ENCODE results near the gene VSIR. TPM values are rescaled to one million over a fixed set of nuclear protein-coding genes. Genes with fewer than 3 reads are reported as not detected.

The VSIR gene
- total RNA-seq, 1 experiment from 2014 or later: 18.5 TPM

DNA sequence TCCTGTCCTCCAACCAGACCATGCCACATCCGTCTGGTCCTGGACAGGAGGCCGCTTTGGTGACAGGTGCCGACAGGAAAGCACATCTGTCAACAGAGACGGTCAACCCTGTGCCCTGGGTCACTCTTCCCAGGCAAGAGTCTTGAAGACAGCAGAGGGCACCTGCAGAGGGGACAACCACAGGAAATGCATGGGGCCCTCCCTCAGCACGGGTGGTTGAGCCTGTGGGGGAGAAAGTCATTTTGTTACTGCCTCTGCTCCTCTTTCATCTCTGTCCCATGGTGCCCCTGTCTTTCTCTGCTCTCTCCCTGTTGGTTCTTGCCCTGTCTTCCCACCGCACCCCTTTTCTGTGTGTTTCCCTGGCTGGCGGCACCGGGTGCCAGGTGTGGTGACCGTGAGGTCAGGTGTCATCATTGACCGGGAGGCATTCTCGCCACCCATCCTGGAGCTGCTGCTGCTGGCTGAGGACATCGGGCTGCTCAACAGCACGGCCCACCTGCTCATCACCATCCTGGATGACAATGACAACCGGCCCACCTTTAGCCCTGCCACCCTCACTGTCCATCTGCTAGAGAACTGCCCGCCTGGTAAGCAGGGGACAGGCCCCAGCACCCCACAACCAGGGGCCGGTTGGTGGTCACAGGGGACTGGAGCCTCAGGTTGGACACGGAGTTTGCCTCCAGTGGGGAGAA, 17.6 kb upstream of the VSIR start:
- no peak for DNase-seq (ENCODE audit: low read depth, low spot score)
- H3K9me2 ChIP-seq (ENCODE audit: insufficient read depth): no peaks in the 10 kb centered on the region
- no peaks in the 10 kb centered on the region for H3K79me2 ChIP-seq (ENCODE audit: insufficient read depth, low read length)
- H3K4me2 ChIP-seq (ENCODE audit: low read length): no peak overlapping the region
- intact Hi-C loops (cut with micrococcal nuclease): loop anchor here (10.0 kb wide), 1 partner anchor 206 kb away; no protein-coding TSS in a partner anchor
- H3K9me3 ChIP-seq (ENCODE audit: control insufficient read depth in 1 of 2, insufficient read depth in 1 of 2, low read depth in 1 of 2, low read length in 2 of 2): no peaks in the 10 kb centered on the region
- H3K36me3 ChIP-seq (ENCODE audit: control insufficient read depth in 1 of 2, insufficient read depth in 2 of 2, low read length in 2 of 2): no peaks in the 10 kb centered on the region
- H3K4me1 ChIP-seq (ENCODE audit: control insufficient read depth in 1 of 2, insufficient read depth in 2 of 2, low read length in 2 of 2): no peaks in the 10 kb centered on the region
- TF ChIP-seq, protein P1, sequence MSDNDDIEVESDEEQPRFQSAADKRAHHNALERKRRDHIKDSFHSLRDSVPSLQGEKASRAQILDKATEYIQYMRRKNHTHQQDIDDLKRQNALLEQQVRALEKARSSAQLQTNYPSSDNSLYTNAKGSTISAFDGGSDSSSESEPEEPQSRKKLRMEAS (IDR thresholded peaks at IDR 0.05): no peak
- POLR2A ChIA-PET: no interaction called here
- no peak for ATAC-seq
- no peaks in the 10 kb centered on the region for H4K20me1 ChIP-seq (ENCODE audit: insufficient read depth)
- RAD21 ChIA-PET (ENCODE audit: low non-redundant PET in 1 of 2, low total read pairs in 2 of 2, uncharacterized antibody in 2 of 2, unreplicated experiment in 2 of 2): no interaction called here
- H3K27me3 ChIP-seq (ENCODE audit: insufficient read depth, low read length): 0 out of 2 replicates have a peak, but pooled peaks cover 4% of the 10 kb centered on the region
- no peak overlapping the region for H3K9ac ChIP-seq (ENCODE audit: low read length)
- H3K4me3 ChIP-seq (replicated peaks in 1 of 2; ENCODE audit: low read depth in 1 of 2, low read length in 2 of 2): no peak overlapping the region
- H3K27ac ChIP-seq (ENCODE audit: low read depth, low read length): no peak overlapping the region
- no peak overlapping the region for H2AFZ ChIP-seq (ENCODE audit: low read depth, low read length, poor library complexity, severe bottlenecking)
- no TSS peak for BruUV-seq (replicated peaks)
- CTCF ChIA-PET: no interaction called here

DNA sequence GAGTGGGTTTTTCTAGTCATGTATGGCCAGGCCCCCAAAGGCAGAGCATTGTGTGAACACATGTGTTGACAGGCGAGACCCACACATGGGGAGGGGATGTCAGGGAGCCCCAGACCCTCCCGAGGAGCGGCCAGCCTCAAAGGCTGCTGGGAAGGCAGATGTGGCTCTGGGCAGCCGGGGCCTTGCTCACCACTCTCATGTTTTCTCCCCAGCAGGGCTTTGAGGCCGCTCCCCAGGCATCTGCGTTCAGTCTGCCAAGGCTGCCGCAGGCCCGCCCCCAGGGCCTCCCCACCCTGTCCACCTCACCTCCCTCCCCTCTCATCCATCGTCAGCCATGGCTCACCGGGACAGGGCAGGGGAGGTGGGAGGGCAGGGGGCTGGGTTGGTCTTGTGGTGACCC, 16.6 kb upstream of the VSIR start:
- H3K27me3 ChIP-seq (ENCODE audit: insufficient read depth, low read length): 0 out of 2 replicates have a peak, but pooled peaks cover 4% of the 10 kb centered on the region
- no peak overlapping the region for H3K9ac ChIP-seq (ENCODE audit: low read length)
- CTCF ChIA-PET: no interaction called here
- H4K20me1 ChIP-seq (ENCODE audit: insufficient read depth): no peaks in the 10 kb centered on the region
- no peaks in the 10 kb centered on the region for H3K79me2 ChIP-seq (ENCODE audit: insufficient read depth, low read length)
- POLR2A ChIA-PET: no interaction called here
- no peak overlapping the region for H3K4me3 ChIP-seq (replicated peaks in 1 of 2; ENCODE audit: low read depth in 1 of 2, low read length in 2 of 2)
- RAD21 ChIA-PET (ENCODE audit: low non-redundant PET in 1 of 2, low total read pairs in 2 of 2, uncharacterized antibody in 2 of 2, unreplicated experiment in 2 of 2): no interaction called here
- H3K36me3 ChIP-seq (ENCODE audit: control insufficient read depth in 1 of 2, insufficient read depth in 2 of 2, low read length in 2 of 2): no peaks in the 10 kb centered on the region
- TF ChIP-seq SRF (IDR thresholded peaks at IDR 0.05; ENCODE audit: low read depth): no peak
- TF ChIP-seq ZFX (IDR thresholded peaks at IDR 0.05): no peak
- TF ChIP-seq SP1 (IDR thresholded peaks at IDR 0.05; ENCODE audit: low read depth): no peak
- TF ChIP-seq EGR1 (IDR thresholded peaks at IDR 0.05; ENCODE audit: low read depth): no peak
- TF ChIP-seq CEBPB (IDR thresholded peaks at IDR 0.05; ENCODE audit: low read depth): no peak
- TF ChIP-seq, protein P2, sequence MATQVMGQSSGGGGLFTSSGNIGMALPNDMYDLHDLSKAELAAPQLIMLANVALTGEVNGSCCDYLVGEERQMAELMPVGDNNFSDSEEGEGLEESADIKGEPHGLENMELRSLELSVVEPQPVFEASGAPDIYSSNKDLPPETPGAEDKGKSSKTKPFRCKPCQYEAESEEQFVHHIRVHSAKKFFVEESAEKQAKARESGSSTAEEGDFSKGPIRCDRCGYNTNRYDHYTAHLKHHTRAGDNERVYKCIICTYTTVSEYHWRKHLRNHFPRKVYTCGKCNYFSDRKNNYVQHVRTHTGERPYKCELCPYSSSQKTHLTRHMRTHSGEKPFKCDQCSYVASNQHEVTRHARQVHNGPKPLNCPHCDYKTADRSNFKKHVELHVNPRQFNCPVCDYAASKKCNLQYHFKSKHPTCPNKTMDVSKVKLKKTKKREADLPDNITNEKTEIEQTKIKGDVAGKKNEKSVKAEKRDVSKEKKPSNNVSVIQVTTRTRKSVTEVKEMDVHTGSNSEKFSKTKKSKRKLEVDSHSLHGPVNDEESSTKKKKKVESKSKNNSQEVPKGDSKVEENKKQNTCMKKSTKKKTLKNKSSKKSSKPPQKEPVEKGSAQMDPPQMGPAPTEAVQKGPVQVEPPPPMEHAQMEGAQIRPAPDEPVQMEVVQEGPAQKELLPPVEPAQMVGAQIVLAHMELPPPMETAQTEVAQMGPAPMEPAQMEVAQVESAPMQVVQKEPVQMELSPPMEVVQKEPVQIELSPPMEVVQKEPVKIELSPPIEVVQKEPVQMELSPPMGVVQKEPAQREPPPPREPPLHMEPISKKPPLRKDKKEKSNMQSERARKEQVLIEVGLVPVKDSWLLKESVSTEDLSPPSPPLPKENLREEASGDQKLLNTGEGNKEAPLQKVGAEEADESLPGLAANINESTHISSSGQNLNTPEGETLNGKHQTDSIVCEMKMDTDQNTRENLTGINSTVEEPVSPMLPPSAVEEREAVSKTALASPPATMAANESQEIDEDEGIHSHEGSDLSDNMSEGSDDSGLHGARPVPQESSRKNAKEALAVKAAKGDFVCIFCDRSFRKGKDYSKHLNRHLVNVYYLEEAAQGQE (IDR thresholded peaks at IDR 0.05; ENCODE audit: low read depth): no peak
- TF ChIP-seq, protein P3, sequence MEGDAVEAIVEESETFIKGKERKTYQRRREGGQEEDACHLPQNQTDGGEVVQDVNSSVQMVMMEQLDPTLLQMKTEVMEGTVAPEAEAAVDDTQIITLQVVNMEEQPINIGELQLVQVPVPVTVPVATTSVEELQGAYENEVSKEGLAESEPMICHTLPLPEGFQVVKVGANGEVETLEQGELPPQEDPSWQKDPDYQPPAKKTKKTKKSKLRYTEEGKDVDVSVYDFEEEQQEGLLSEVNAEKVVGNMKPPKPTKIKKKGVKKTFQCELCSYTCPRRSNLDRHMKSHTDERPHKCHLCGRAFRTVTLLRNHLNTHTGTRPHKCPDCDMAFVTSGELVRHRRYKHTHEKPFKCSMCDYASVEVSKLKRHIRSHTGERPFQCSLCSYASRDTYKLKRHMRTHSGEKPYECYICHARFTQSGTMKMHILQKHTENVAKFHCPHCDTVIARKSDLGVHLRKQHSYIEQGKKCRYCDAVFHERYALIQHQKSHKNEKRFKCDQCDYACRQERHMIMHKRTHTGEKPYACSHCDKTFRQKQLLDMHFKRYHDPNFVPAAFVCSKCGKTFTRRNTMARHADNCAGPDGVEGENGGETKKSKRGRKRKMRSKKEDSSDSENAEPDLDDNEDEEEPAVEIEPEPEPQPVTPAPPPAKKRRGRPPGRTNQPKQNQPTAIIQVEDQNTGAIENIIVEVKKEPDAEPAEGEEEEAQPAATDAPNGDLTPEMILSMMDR (IDR thresholded peaks at IDR 0.05 in 2 of 3, conservative IDR thresholded peaks at IDR 0.05 in 1 of 3; ENCODE audit: borderline replicate concordance in 1 of 3, insufficient read depth in 1 of 3, low read depth in 2 of 3, low read length in 2 of 3): no peak
- TF ChIP-seq YY1 (IDR thresholded peaks at IDR 0.05; ENCODE audit: extremely low read depth, insufficient replicate concordance, low read depth, low read length): no peak
- no TSS peak for BruUV-seq (replicated peaks)
- H3K27ac ChIP-seq (ENCODE audit: low read depth, low read length): no peak overlapping the region
- intact Hi-C loops (cut with micrococcal nuclease): loop anchor here (10.0 kb wide), 1 partner anchor 205 kb away; no protein-coding TSS in a partner anchor
- ATAC-seq (no peak), DNase-seq (ENCODE audit: low read depth, low spot score) (no peak)
- no peak overlapping the region for H2AFZ ChIP-seq (ENCODE audit: low read depth, low read length, poor library complexity, severe bottlenecking)
- H3K4me2 ChIP-seq (ENCODE audit: low read length): no peak overlapping the region
- H3K4me1 ChIP-seq (ENCODE audit: control insufficient read depth in 1 of 2, insufficient read depth in 2 of 2, low read length in 2 of 2): no peaks in the 10 kb centered on the region
- no peaks in the 10 kb centered on the region for H3K9me2 ChIP-seq (ENCODE audit: insufficient read depth)
- H3K9me3 ChIP-seq (ENCODE audit: control insufficient read depth in 1 of 2, insufficient read depth in 1 of 2, low read depth in 1 of 2, low read length in 2 of 2): no peaks in the 10 kb centered on the region

Measured in HCT116 (cell line).